Esophagus squamous epithelium (tissue), 4 donors: ENCODE measurements around the gene NDUFS2.

Experiments
- CTCF ChIP-seq, 6 experiments: fragments of 450-650 bp in 4 of 6; fragments of 200-600 bp in 2 of 6; sonication (generic) in 2 of 6; IDR thresholded peaks; one replicate each; pipeline ENCODE4 v1.5.1; 2016 to 2019; ENCODE audit warnings: antibody characterized with exemption in 6 of 6, mild to moderate bottlenecking in 4 of 6, moderate library complexity in 4 of 6
- POLR2A ChIP-seq, 4 donors: fragments of 450-650 bp; IDR thresholded peaks; one replicate each; pipeline ENCODE4 v1.6.1; 2017; ENCODE audit warnings: antibody characterized with exemption in 4 of 4, mild to moderate bottlenecking in 4 of 4, moderate library complexity in 3 of 4

GRCh38 chr1:161218301-161219077, 16.3 kb downstream of the NDUFS2 start:
- TF ChIP-seq CTCF (IDR thresholded peaks at IDR 0.05) (no peak), POLR2A (IDR thresholded peaks at IDR 0.05) (no peak)
